H1 (cell line): ENCODE results near the gene SMG5. TPM values are rescaled to one million over a fixed set of nuclear protein-coding genes. Genes with fewer than 3 reads are reported as not detected.

Experiments
- CTCF ChIA-PET: fragments of 300-600 bp; sonication (Branson Sonifier 250); formaldehyde crosslinking; loops from one replicate; lab custom pipeline; 2021; ENCODE audit not compliant: partially characterized antibody; lab: Charles Lee
- POLR2A ChIA-PET: fragments of 300-600 bp; sonication (Branson Sonifier 250); formaldehyde crosslinking; loops from one replicate; lab custom pipeline; 2021; ENCODE audit warnings: inconsistent platforms; ENCODE audit not compliant: partially characterized antibody; lab: Charles Lee
- DNase-seq, 2 experiments: peaks; one replicate each; pipeline versions ENCODE4 v3.0.0 to v3.0.0-alpha.2; 2010 to 2022; ENCODE audit warnings: low spot score in 2 of 2, low read depth in 1 of 2, mixed read lengths in 1 of 2
- FAIRE-seq: peaks from 2 replicates; lab custom pipeline; 2011; peaks lifted over from hg19 to GRCh38; lab: Jason Lieb, UNC
- H2AFZ ChIP-seq: 2 replicates; pipeline ENCODE4 v1.8.1; 2012; ENCODE audit warnings: low read length, inconsistent platforms
- H2AK5ac ChIP-seq: 2 replicates; pipeline ENCODE4 v1.6.1; 2013; ENCODE audit warnings: low read depth, low read length
- H2BK120ac ChIP-seq: replicated peaks from 2 replicates; pipeline ENCODE3; 2013; ENCODE audit warnings: low read depth, low read length, inconsistent platforms
- H2BK12ac ChIP-seq: 2 replicates; pipeline ENCODE4 v1.6.1; 2013; ENCODE audit warnings: low read depth, low read length
- H2BK15ac ChIP-seq: 2 replicates; pipeline ENCODE4 v1.6.1; 2013; ENCODE audit warnings: low read length
- H2BK20ac ChIP-seq: 2 replicates; pipeline ENCODE4 v1.6.1; 2013; ENCODE audit warnings: low read length
- H2BK5ac ChIP-seq: 2 replicates; pipeline ENCODE4 v1.6.1; 2013; ENCODE audit warnings: low read depth, low read length
- H3K14ac ChIP-seq: 2 replicates; pipeline ENCODE4 v1.6.1; 2013; ENCODE audit warnings: inconsistent platforms; ENCODE audit not compliant: insufficient read length
- H3K18ac ChIP-seq: 2 replicates; pipeline ENCODE4 v1.6.1; 2013; ENCODE audit warnings: low read length; ENCODE audit errors: extremely low read depth
- H3K23ac ChIP-seq: 2 replicates; pipeline ENCODE4 v1.6.1; 2013; ENCODE audit warnings: inconsistent platforms; ENCODE audit not compliant: insufficient read length
- H3K23me2 ChIP-seq: 2 replicates; pipeline ENCODE4 v1.6.1; 2013; ENCODE audit warnings: low read depth, low read length
- H3K27ac ChIP-seq: 2 replicates; pipeline ENCODE4 v1.6.1; 2011; ENCODE audit warnings: low read depth, low read length, inconsistent platforms
- H3K27me3 ChIP-seq, 4 experiments: replicated peaks in 1 of 4; 1 replicate in 1 of 4; 2 replicates in 3 of 4; pipeline versions ENCODE4 v1.6.1 to v1.8.1; 2011 to 2013; ENCODE audit warnings: low read length in 3 of 4, mild to moderate bottlenecking in 3 of 4, inconsistent platforms in 2 of 4, mixed read lengths in 2 of 4, moderate library complexity in 1 of 4; ENCODE audit not compliant: control insufficient read depth in 3 of 4, insufficient read depth in 3 of 4; ENCODE audit errors: extremely low read depth in 1 of 4
- H3K36me3 ChIP-seq, 4 experiments: 2 replicates each; pipeline versions ENCODE4 v1.6.1 to v1.8.1; 2011 to 2013; ENCODE audit warnings: mild to moderate bottlenecking in 4 of 4, low read length in 3 of 4, moderate library complexity in 2 of 4, control low read depth in 1 of 4, inconsistent platforms in 1 of 4; ENCODE audit not compliant: insufficient read depth in 4 of 4, control insufficient read depth in 2 of 4
- H3K4ac ChIP-seq: replicated peaks from 2 replicates; pipeline ENCODE3; 2013; ENCODE audit warnings: low read length, low read depth, mixed read lengths, inconsistent platforms; ENCODE audit not compliant: insufficient read length
- H3K4me1 ChIP-seq, 4 experiments: replicated peaks in 1 of 4; 1 replicate in 1 of 4; 2 replicates in 3 of 4; pipeline versions ENCODE4 v1.6.1 to v1.8.1; 2011 to 2013; ENCODE audit warnings: low read length in 3 of 4, inconsistent platforms in 2 of 4, mixed read lengths in 1 of 4; ENCODE audit not compliant: insufficient read depth in 4 of 4, control insufficient read depth in 3 of 4
- H3K4me2 ChIP-seq, 2 experiments: 2 replicates each; pipeline versions ENCODE4 v1.6.1 to v1.8.1; 2011 to 2013; ENCODE audit warnings: low read depth in 2 of 2, low read length in 2 of 2, control low read depth in 1 of 2, inconsistent platforms in 1 of 2, mild to moderate bottlenecking in 1 of 2; ENCODE audit not compliant: insufficient read depth in 1 of 2
- H3K4me3 ChIP-seq, 4 experiments: fragments of 200-600, 300-600 bp in 1 of 4; sonication (generic), shearing (Covaris generic), sonication (Bioruptor Twin) in 1 of 4; 2 replicates each; pipeline versions ENCODE4 v1.5.1 to v1.8.1; 2011 to 2016; ENCODE audit warnings: low read length in 4 of 4, low read depth in 3 of 4, control low read depth in 2 of 4, inconsistent platforms in 2 of 4, mild to moderate bottlenecking in 2 of 4, mixed read lengths in 1 of 4, moderate library complexity in 1 of 4; ENCODE audit not compliant: insufficient read depth in 2 of 4; ENCODE audit errors: extremely low read depth in 1 of 4
- H3K56ac ChIP-seq: replicated peaks from 2 replicates; pipeline ENCODE3; 2013; ENCODE audit warnings: low read depth, mild to moderate bottlenecking, mixed read lengths, low read length, inconsistent platforms; ENCODE audit not compliant: insufficient read length
- H3K79me1 ChIP-seq: 2 replicates; pipeline ENCODE4 v1.6.1; 2013; ENCODE audit warnings: low read depth, low read length, control low read depth
- H3K79me2 ChIP-seq, 2 experiments: 2 replicates each; pipeline versions ENCODE4 v1.6.1 to v1.8.1; 2012 to 2013; ENCODE audit warnings: low read length in 2 of 2, mild to moderate bottlenecking in 2 of 2, inconsistent platforms in 1 of 2; ENCODE audit not compliant: insufficient read depth in 2 of 2, control insufficient read depth in 1 of 2
- H3K9ac ChIP-seq, 4 experiments: replicated peaks in 1 of 4; 1 replicate in 1 of 4; 2 replicates in 3 of 4; pipeline versions ENCODE4 v1.6.1 to v1.8.1; 2011 to 2013; ENCODE audit warnings: low read depth in 3 of 4, low read length in 3 of 4, control low read depth in 2 of 4, mild to moderate bottlenecking in 2 of 4, moderate library complexity in 2 of 4, inconsistent platforms in 1 of 4; ENCODE audit errors: extremely low read depth in 1 of 4
- H3K9me3 ChIP-seq, 2 experiments: 2 replicates each; pipeline versions ENCODE4 v1.6.1 to v1.8.1; 2012 to 2013; ENCODE audit warnings: mild to moderate bottlenecking in 2 of 2, moderate library complexity in 2 of 2, control low read depth in 1 of 2, inconsistent platforms in 1 of 2, low read depth in 1 of 2, low read length in 1 of 2, mixed read lengths in 1 of 2; ENCODE audit not compliant: insufficient read depth in 2 of 2
- H4K20me1 ChIP-seq, 2 experiments: replicated peaks in 1 of 2; 2 replicates each; pipeline versions ENCODE3 to v1.8.1; 2011 to 2013; ENCODE audit warnings: inconsistent platforms in 2 of 2, low read length in 2 of 2, mild to moderate bottlenecking in 1 of 2; ENCODE audit not compliant: insufficient read depth in 2 of 2, control insufficient read depth in 1 of 2
- H4K5ac ChIP-seq: 2 replicates; pipeline ENCODE4 v1.6.1; 2013; ENCODE audit warnings: low read length, low read depth, mixed read lengths, inconsistent platforms; ENCODE audit not compliant: insufficient read length
- H4K8ac ChIP-seq: 2 replicates; pipeline ENCODE4 v1.8.0; 2013; ENCODE audit warnings: mild to moderate bottlenecking, moderate library complexity, low read length, inconsistent platforms; ENCODE audit not compliant: insufficient read depth; ENCODE audit errors: extremely low read depth
- H4K91ac ChIP-seq: replicated peaks from 2 replicates; pipeline ENCODE3; 2013; ENCODE audit warnings: low read length, mixed read lengths, inconsistent platforms; ENCODE audit not compliant: insufficient read length
- BACH1 ChIP-seq: IDR thresholded peaks from 2 replicates; pipeline ENCODE4 v1.6.1; 2012; ENCODE audit warnings: low read length, improper control_type of control experiment
- BRCA1 ChIP-seq: IDR thresholded peaks from 2 replicates; pipeline ENCODE4 v1.6.1; 2012; ENCODE audit warnings: low read depth, low read length, improper control_type of control experiment
- CBX5 ChIP-seq: fragments of 300-800, 300-1000 bp; sonication (generic); IDR thresholded peaks from 2 replicates; pipeline ENCODE4 v1.7.1; 2016; ENCODE audit warnings: antibody characterized with exemption, low read length, low read depth
- CEBPB ChIP-seq: IDR thresholded peaks from 2 replicates; pipeline ENCODE4 v1.6.1; 2012; ENCODE audit warnings: low read depth, low read length
- CHD1 ChIP-seq: IDR thresholded peaks from 2 replicates; pipeline ENCODE4 v1.6.1; 2012; ENCODE audit warnings: low read depth, low read length, improper control_type of control experiment
- HDAC2 ChIP-seq, 2 experiments: fragments of 300-600 bp in 1 of 2; sonication (generic) in 1 of 2; IDR thresholded peaks; 2 replicates each; pipeline ENCODE4 v1.6.1; 2011 to 2012; ENCODE audit warnings: low read depth in 2 of 2, low read length in 2 of 2, mild to moderate bottlenecking in 2 of 2, moderate library complexity in 2 of 2, borderline replicate concordance in 1 of 2, inconsistent platforms in 1 of 2
- KDM1A ChIP-seq: fragments of 200-600, 300-600 bp; sonication (generic); IDR thresholded peaks from 2 replicates; pipeline ENCODE4 v1.7.1; 2016; ENCODE audit warnings: mild to moderate bottlenecking, low read length, borderline replicate concordance
- KDM5A ChIP-seq: fragments of 200-600 bp; IDR thresholded peaks from 2 replicates; pipeline ENCODE4 v1.7.1; 2012; ENCODE audit warnings: mild to moderate bottlenecking, low read length, inconsistent platforms, mixed read lengths
- NRF1 ChIP-seq: IDR thresholded peaks from 2 replicates; pipeline ENCODE4 v1.6.1; 2011; ENCODE audit warnings: mild to moderate bottlenecking, low read depth, low read length, improper control_type of control experiment
- POLR2A ChIP-seq, 2 experiments: IDR thresholded peaks; 1 replicate in 1 of 2; 2 replicates in 1 of 2; pipeline ENCODE4 v1.6.1; 2011; ENCODE audit warnings: low read depth in 2 of 2, low read length in 2 of 2, mild to moderate bottlenecking in 2 of 2; ENCODE audit errors: control extremely low read depth in 1 of 2
- TAF1 ChIP-seq: IDR thresholded peaks from 2 replicates; pipeline ENCODE4 v1.6.1; 2011; ENCODE audit warnings: mild to moderate bottlenecking, low read depth, low read length
- WGBS, 2 experiments: shearing (Covaris generic) in 1 of 2; methylation state at CpG; one replicate each; pipeline versions ENCODE4 v1.1.6 to v1.1.7; 2013 to 2015; ENCODE audit warnings: low lambda C conversion rate in 2 of 2, mixed read lengths in 2 of 2, inconsistent platforms in 1 of 2, low coverage in 1 of 2, missing lambda C conversion rate in 1 of 2; ENCODE audit not compliant: insufficient replicate concordance in 2 of 2, insufficient coverage in 1 of 2, insufficient read length in 1 of 2; ENCODE audit errors: extremely low coverage in 1 of 2, missing lambda C conversion rate in 1 of 2; 5-methylcytosine and 5-hydroxymethylcytosine counted together
- polyA plus RNA-seq, 7 experiments: library from polyadenylated mRNA; depleted of rRNA in 3 of 7; stranded (reverse) in 5 of 7; unstranded in 2 of 7; fragments of >200 nt in 5 of 7; fragments of 200-250 nt in 2 of 7; gene quantifications; 1 replicate in 5 of 7; 2 replicates in 1 of 7; 4 replicates in 1 of 7; pipeline versions ENCODE4 v1.2.1 to v1.2.3, GENCODE V29; 2011 to 2013; ENCODE audit warnings: missing spikeins in 2 of 7, mixed read lengths in 2 of 7
- total RNA-seq: library from RNA; stranded (reverse); fragmentation: NEBNext Ultra II Directional; extraction: Animal tissue kit (Norgen Biotek cat#: 25700); gene quantifications from 2 replicates; pipeline ENCODE4 v1.2.1, GENCODE V29; 2021

SMG5 gene
- total and polyA plus RNA-seq, 2 of the 8 experiments (the other 6 are each of a cell fraction or from before 2014, with no cell fraction given): 32.7 to 98.0 TPM

DNA sequence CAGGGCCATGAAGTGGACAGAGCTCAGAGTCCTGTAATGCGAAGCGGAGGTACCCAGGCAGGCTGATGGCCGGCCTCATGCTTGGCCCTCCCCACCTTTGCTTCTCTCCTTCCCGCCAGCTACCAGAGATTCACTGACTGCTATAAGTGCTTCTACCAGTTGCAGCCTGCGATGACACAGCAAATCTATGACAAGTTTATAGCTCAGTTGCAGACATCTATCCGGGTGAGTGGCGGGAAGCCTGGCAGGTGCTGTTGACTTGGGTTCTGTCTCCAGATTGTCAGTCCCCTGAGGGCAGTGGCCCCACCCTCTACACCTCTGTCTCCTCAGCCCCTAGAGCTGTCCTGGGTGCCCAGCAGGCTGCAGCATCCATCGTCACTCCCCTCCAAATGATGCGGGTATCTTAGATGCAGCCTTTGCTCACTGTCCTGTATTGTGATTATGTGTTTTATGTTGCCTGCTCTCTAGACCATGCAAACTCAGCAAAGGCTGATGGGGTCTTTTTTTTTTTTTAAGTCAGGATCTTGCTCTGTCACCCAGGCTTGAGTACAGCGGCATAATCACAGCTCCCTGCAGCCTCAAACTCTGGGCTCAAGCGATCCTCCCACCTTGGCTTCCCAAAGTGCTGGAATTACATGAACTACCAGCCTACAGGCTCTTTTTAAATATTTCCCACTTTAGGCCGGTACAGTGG, 50.3 kb downstream of the SMG5 start:
- Histone ChIP-seq H3K14ac (no peak overlapping the region), H3K9me3 (no peaks in the 10 kb centered on the region), H3K9ac (no peak overlapping the region), H2BK12ac (no peak overlapping the region), H3K79me1 (peaks cover 3% of the 10 kb centered on the region), H2BK120ac (no peak overlapping the region), H4K5ac (no peak overlapping the region), H3K4ac (no peak overlapping the region), H3K27ac (no peak overlapping the region), H4K20me1 (peaks cover 0 to 4% of the 10 kb centered on the region in 2 experiments), H2BK15ac (no peak overlapping the region), H3K23ac (no peak overlapping the region), H3K18ac (no peak overlapping the region), H2BK20ac (no peak overlapping the region), H2BK5ac (peak overlapping the region; percentile 26; the same call in 1 of the 2 replicates), H3K4me1 (no peaks in the 10 kb centered on the region), H2AFZ (no peak overlapping the region), H3K79me2 (no peaks in the 10 kb centered on the region), H4K8ac (no peak overlapping the region), H3K56ac (no peak overlapping the region), H3K23me2 (no peaks in the 10 kb centered on the region), H2AK5ac (no peak overlapping the region), H4K91ac (no peak overlapping the region), H3K4me3 (no peak overlapping the region), H3K36me3 (peaks cover 13 to 35% (median 20%) of the 10 kb centered on the region in 4 experiments; a peak in 6 of 8 replicates), H3K4me2 (no peak overlapping the region), H3K27me3 (no peaks in the 10 kb centered on the region)
- 94% methylated on average over 11 of the region's 12 CpGs; no CpG with 5 or more reads in 1 of the 2 experiments for WGBS, 2 experiments
- DNase-seq: no peak
- FAIRE-seq: no peak
- POLR2A ChIA-PET: interaction anchor here (0.8 to 12.7 kb wide), 8 partner anchors 10 to 86 kb away, joined by 3 to 82 read pairs (median 3); partner anchors contain the start of genes BGLAP, PAQR6 and SMG5
- CTCF ChIA-PET: interaction anchor here (0.7 to 47.2 kb wide), 9 partner anchors 9 to 145 kb away, joined by 3 to 1265 read pairs (median 3); partner anchors contain the start of genes PAQR6, PMF1 and SEMA4A
- TF ChIP-seq TAF1: no peak
- TF ChIP-seq POLR2A (IDR thresholded peaks at IDR 0.05; ENCODE audit: control extremely low read depth in 1 of 2, low read depth in 2 of 2, low read length in 2 of 2): no peak; a peak in 1 of 3 replicates
- TF ChIP-seq CBX5: no peak
- TF ChIP-seq CHD1: no peak
- no peak for TF ChIP-seq HDAC2 (IDR thresholded peaks at IDR 0.05; ENCODE audit: borderline replicate concordance in 1 of 2, low read depth in 2 of 2, low read length in 2 of 2)
- TF ChIP-seq NRF1: no peak
- TF ChIP-seq KDM5A: no peak
- TF ChIP-seq BRCA1: no peak
- no peak for TF ChIP-seq BACH1
- TF ChIP-seq KDM1A: no peak
- TF ChIP-seq CEBPB: no peak
